OCI-LY3 (cell line): ENCODE measurements around the gene ADGRL4.

Source experiments
- EZH2phosphoT487 ChIP-seq: fragments of 200-600 bp; shearing (Covaris generic); IDR thresholded peaks from 2 replicates; pipeline ENCODE4 v1.6.1; 2018; ENCODE audit warnings: antibody characterized with exemption, mixed run types, low read depth
- TF ChIP-seq, protein P1 (sequence below): fragments of 200-600, 300-600 bp; sonication (generic); IDR thresholded peaks from 2 replicates; pipeline ENCODE4 v1.5.1; 2014; ENCODE audit warnings: antibody characterized with exemption, low read length, low read depth

DNA sequence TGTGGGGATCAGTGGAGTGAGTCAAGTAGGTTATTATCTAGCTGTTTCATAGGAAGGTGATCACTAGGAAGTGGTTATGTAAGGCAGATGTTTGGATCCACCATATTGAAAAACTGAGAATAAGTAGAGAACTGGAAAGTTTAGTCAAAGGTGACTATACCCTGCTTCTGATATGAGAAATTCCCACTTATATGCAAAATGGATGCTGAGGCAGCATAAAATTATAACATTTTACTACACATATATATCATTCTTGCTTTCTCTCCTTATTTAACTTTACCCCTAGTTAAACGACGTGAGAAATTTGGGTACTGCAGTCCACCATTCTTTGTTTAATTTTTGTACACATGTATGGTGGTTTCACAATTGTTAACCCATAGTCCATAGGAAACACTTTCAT, 142.4 kb downstream of the ADGRL4 start:
- TF ChIP-seq, protein P1, sequence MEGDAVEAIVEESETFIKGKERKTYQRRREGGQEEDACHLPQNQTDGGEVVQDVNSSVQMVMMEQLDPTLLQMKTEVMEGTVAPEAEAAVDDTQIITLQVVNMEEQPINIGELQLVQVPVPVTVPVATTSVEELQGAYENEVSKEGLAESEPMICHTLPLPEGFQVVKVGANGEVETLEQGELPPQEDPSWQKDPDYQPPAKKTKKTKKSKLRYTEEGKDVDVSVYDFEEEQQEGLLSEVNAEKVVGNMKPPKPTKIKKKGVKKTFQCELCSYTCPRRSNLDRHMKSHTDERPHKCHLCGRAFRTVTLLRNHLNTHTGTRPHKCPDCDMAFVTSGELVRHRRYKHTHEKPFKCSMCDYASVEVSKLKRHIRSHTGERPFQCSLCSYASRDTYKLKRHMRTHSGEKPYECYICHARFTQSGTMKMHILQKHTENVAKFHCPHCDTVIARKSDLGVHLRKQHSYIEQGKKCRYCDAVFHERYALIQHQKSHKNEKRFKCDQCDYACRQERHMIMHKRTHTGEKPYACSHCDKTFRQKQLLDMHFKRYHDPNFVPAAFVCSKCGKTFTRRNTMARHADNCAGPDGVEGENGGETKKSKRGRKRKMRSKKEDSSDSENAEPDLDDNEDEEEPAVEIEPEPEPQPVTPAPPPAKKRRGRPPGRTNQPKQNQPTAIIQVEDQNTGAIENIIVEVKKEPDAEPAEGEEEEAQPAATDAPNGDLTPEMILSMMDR: no peak
- no peak for TF ChIP-seq EZH2phosphoT487
